Measurements from ENCODE around the gene PNP.
"Not testable (repeated sequence)": the region's sequence is repeated elsewhere in the genome, so short reads cannot be mapped to it uniquely, and the experiment has no call there.

Gene PNP

GRCh38 chr14:20493634-20494033, 24.4 kb downstream of the PNP start:
- no peak for DNase-seq

GRCh38 chr14:20494935-20495766, 25.9 kb downstream of the PNP start:
- no peak for DNase-seq

- no peak for DNase-seq
These were observed 29.4 kb downstream of the PNP start for GRCh38 chr14:20498622-20499021.

GRCh38 chr14:20499108-20499507, 29.9 kb downstream of the PNP start:
- DNase-seq = no peak

GRCh38 chr14:20499881-20500280, 30.7 kb downstream of the PNP start:
- DNase-seq = no peak

- no peak for DNase-seq
These were observed 32.1 kb downstream of the PNP start for GRCh38 chr14:20501346-20501745.

GRCh38 chr14:20503898-20504297, 34.7 kb downstream of the PNP start:
- no peak for DNase-seq

GRCh38 chr14:20506276-20506675, 37.1 kb downstream of the PNP start:
- DNase-seq = not testable (repeated sequence)

- DNase-seq = not testable (repeated sequence)
These were observed 37.5 kb downstream of the PNP start for GRCh38 chr14:20506752-20507151.

- DNase-seq = not testable (repeated sequence)
These were observed 38.3 kb downstream of the PNP start for GRCh38 chr14:20507537-20507936.

GRCh38 chr14:20508367-20508766, 39.2 kb downstream of the PNP start:
- DNase-seq = no peak

- DNase-seq = no peak
These were observed 43.1 kb downstream of the PNP start for GRCh38 chr14:20512177-20512905.

- no peak for DNase-seq
These were observed 46.6 kb downstream of the PNP start for GRCh38 chr14:20515846-20516245.

GRCh38 chr14:20516921-20517320, 47.7 kb downstream of the PNP start:
- DNase-seq = no peak

GRCh38 chr14:20522332-20522731, 53.1 kb downstream of the PNP start:
- no peak for DNase-seq

- no peak for DNase-seq
These were observed 54.8 kb downstream of the PNP start for GRCh38 chr14:20524027-20524426.

Data from islet precursor cell (in vitro differentiated cells).